ENCODE results near the gene DNAJA4. TPM values are rescaled to one million over a fixed set of nuclear protein-coding genes. Genes with fewer than 3 reads are reported as not detected.
A peak's percentile ranks its signal among the peaks of the same experiment; 100 is the strongest.

DNAJA4 gene
- total RNA-seq, 4 donors from 2014 or later = 42.8 to 115 (median 58.7) TPM

GRCh38 chr15:78266229-78266628 lies 1.9 kb downstream of the DNAJA4 start:
- Histone ChIP-seq H3K4me3 (no peak overlapping the region), H3K9me3 (no peaks in the 10 kb centered on the region), H3K36me3 (peaks cover 2% of the 10 kb centered on the region), H3K27ac (peak overlapping the region; percentile 6), H3K4me1 (peaks cover 33% of the 10 kb centered on the region), H3K27me3 (no peaks in the 10 kb centered on the region)
- DNase-seq (ENCODE audit: low spot score in 2 of 2) = no peak
- no peak for TF ChIP-seq CTCF (IDR thresholded peaks at IDR 0.05)
- TF ChIP-seq POLR2A (IDR thresholded peaks at IDR 0.05) = no peak
- no peak for TF ChIP-seq EP300 (IDR thresholded peaks at IDR 0.05)
- no peak for TF ChIP-seq POLR2AphosphoS5 (IDR thresholded peaks at IDR 0.05)

DNA sequence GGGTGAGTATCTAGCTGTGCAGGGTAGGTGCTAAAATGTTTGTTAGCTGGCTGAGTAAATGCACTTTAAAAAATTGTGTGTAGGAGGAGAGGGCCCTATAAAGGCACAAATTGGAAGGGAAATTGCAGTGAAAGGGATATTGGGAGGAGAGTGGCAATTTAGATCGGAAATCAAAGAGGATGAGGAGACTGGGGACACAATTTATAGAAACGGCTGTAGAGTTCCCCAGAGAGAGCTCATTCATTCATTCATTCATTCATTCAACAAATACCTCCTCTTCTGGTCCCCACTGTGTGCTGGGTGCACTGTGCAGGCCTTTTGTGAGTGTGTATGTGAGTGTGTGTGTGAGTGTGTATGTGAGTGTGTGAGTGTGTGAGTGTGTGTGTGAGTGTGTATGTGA lies 2.4 kb downstream of the DNAJA4 start:
- H3K4me3 ChIP-seq = no peak overlapping the region
- peak overlapping the region; percentile 6 for H3K27ac ChIP-seq

DNA sequence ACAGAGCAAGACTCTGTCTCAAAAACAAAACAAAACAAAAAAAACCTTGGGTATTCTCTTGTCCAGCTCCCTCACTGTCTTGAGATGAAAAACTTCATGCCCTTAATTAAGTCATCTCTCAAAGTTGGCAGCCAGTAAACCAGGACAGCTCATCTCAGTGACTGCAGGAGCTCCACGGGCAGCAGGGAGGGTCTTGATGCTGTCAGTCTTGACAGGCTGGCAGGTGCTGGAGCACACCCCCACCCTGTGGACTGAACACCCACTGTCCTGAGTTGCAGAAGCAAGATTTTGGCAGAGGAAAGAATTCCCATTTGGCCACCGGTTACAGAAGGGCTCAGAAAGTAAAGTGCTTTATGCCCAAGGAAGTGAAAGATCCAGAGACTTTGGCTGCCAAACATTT lies 8.0 kb downstream of the DNAJA4 start:
- no peaks in the 10 kb centered on the region for H3K4me1 ChIP-seq
- no peak overlapping the region for H3K4me3 ChIP-seq
- DNase-seq (ENCODE audit: low spot score in 2 of 2) = no peak
- no peaks in the 10 kb centered on the region for H3K9me3 ChIP-seq
- WGBS = 63% methylated on average over 2 of the region's 2 CpGs
- no peaks in the 10 kb centered on the region for H3K27me3 ChIP-seq
- H3K27ac ChIP-seq = no peak overlapping the region
- TF ChIP-seq POLR2AphosphoS5 (IDR thresholded peaks at IDR 0.05) (no peak), POLR2A (IDR thresholded peaks at IDR 0.05) (no peak), CTCF (IDR thresholded peaks at IDR 0.05) (no peak), EP300 (IDR thresholded peaks at IDR 0.05) (no peak)
- peaks cover 19% of the 10 kb centered on the region for H3K36me3 ChIP-seq

More for the DNA sequence above, 2.4 kb downstream of the DNAJA4 start:
- H3K36me3 ChIP-seq = peaks cover 6% of the 10 kb centered on the region
- 77% methylated on average over 2 of the region's 2 CpGs for WGBS
- DNase-seq (ENCODE audit: low spot score in 2 of 2) = no peak
- H3K4me1 ChIP-seq = peaks cover 33% of the 10 kb centered on the region
- H3K9me3 ChIP-seq = no peaks in the 10 kb centered on the region
- H3K27me3 ChIP-seq = no peaks in the 10 kb centered on the region
- TF ChIP-seq POLR2AphosphoS5 (IDR thresholded peaks at IDR 0.05) = no peak
- TF ChIP-seq POLR2A (IDR thresholded peaks at IDR 0.05) = no peak
- no peak for TF ChIP-seq EP300 (IDR thresholded peaks at IDR 0.05)
- no peak for TF ChIP-seq CTCF (IDR thresholded peaks at IDR 0.05)

- peaks cover 22% of the 10 kb centered on the region for H3K36me3 ChIP-seq
- TF ChIP-seq POLR2AphosphoS5 (IDR thresholded peaks at IDR 0.05) (no peak), EP300 (IDR thresholded peaks at IDR 0.05) (no peak), CTCF (IDR thresholded peaks at IDR 0.05) (no peak), POLR2A (IDR thresholded peaks at IDR 0.05) (no peak)
- 92% methylated on average over 3 of the region's 3 CpGs for WGBS
- no peaks in the 10 kb centered on the region for H3K27me3 ChIP-seq
- no peaks in the 10 kb centered on the region for H3K4me1 ChIP-seq
- no peak overlapping the region for H3K4me3 ChIP-seq
- no peaks in the 10 kb centered on the region for H3K9me3 ChIP-seq
- no peak for DNase-seq (ENCODE audit: low spot score in 2 of 2)
- H3K27ac ChIP-seq = no peak overlapping the region
Observed at GRCh38 chr15:78272776-78273175, 8.4 kb downstream of the DNAJA4 start.

DNA sequence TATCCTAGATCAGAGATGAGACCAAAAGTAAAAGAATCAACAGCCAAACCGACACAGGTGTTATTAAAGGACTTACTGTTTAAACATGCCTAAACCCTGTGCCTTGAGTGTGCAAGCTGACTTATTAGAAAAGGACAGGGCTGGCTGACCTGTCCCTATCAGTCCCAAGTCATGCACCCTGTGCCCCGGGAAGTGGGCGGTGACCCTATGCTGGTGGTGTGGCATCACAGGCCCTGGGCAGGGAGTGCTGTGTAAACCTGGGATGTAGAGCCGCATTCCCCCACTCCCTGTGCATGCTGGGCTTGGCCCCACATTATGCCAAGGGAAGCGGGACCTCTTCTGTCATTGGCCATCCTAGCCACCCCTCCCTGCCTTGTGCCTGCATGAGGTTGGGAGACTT lies 10.6 kb downstream of the DNAJA4 start:
- H3K36me3 ChIP-seq = peaks cover 34% of the 10 kb centered on the region
- no peaks in the 10 kb centered on the region for H3K4me1 ChIP-seq
- TF ChIP-seq CTCF (IDR thresholded peaks at IDR 0.05) = no peak
- 100% methylated on average over 5 of the region's 5 CpGs for WGBS
- H3K9me3 ChIP-seq = no peaks in the 10 kb centered on the region
- H3K4me3 ChIP-seq = no peak overlapping the region
- H3K27ac ChIP-seq = no peak overlapping the region
- no peaks in the 10 kb centered on the region for H3K27me3 ChIP-seq
- DNase-seq (ENCODE audit: low spot score in 2 of 2) = no peak
